B cell (primary cell): Measurements from ENCODE around the gene IGSF9. TPM values are rescaled to one million over a fixed set of nuclear protein-coding genes. Genes with fewer than 3 reads are reported as not detected.

Experiments
- ATAC-seq: fragments of 200-7000 bp; cut with Tn5 transposase; one replicate; pipeline ENCODE4 v1.10.0; 2021; ENCODE audit warnings: low read depth, mild to moderate bottlenecking, moderate number of reproducible peaks, moderate library complexity
- CTCF ChIA-PET: fragments of 350-600 bp; sonication (Branson Sonifier 250); formaldehyde crosslinking; loops from one replicate; lab custom pipeline; 2021; ENCODE audit warnings: antibody characterized with exemption, inconsistent platforms; lab: Charles Lee
- POLR2A ChIA-PET: fragments of 350-600 bp; sonication (Branson Sonifier 250); formaldehyde crosslinking; loops from one replicate; lab custom pipeline; 2021; ENCODE audit warnings: antibody characterized with exemption; lab: Charles Lee
- DNase-seq: peaks from one replicate; pipeline ENCODE4 v3.0.0; 2013
- H2AFZ ChIP-seq: 2 replicates; pipeline ENCODE4 v1.6.1; 2012; ENCODE audit warnings: mild to moderate bottlenecking, low read depth, low read length; ENCODE audit not compliant: insufficient read depth, poor library complexity, severe bottlenecking
- H3K27ac ChIP-seq, 2 donors: 1 replicate in 1 of 2; 2 replicates in 1 of 2; pipeline ENCODE4 v1.5.1; 2012 to 2013; ENCODE audit warnings: low read length in 2 of 2, mild to moderate bottlenecking in 2 of 2, moderate library complexity in 1 of 2
- H3K27me3 ChIP-seq, 4 experiments: fragments of 200-600 bp in 1 of 4; sonication (generic) in 1 of 4; replicated peaks in 1 of 4; 1 replicate in 2 of 4; 2 replicates in 2 of 4; pipeline versions ENCODE4 v1.6.1 to v1.7.0; 2013 to 2016; ENCODE audit warnings: low read length in 3 of 4, mild to moderate bottlenecking in 2 of 4, mixed read lengths in 1 of 4, moderate library complexity in 1 of 4; ENCODE audit not compliant: insufficient read depth in 4 of 4, control insufficient read depth in 3 of 4; ENCODE audit errors: control extremely low read depth in 1 of 4
- H3K36me3 ChIP-seq, 2 experiments: replicated peaks in 1 of 2; 1 replicate in 1 of 2; 2 replicates in 1 of 2; pipeline versions ENCODE4 v1.6.1 to v1.7.1; 2013; ENCODE audit warnings: low read length in 1 of 2; ENCODE audit not compliant: insufficient read depth in 2 of 2, control insufficient read depth in 1 of 2; ENCODE audit errors: control extremely low read depth in 1 of 2, extremely low read depth in 1 of 2
- H3K4me1 ChIP-seq, 2 donors: fragments of 200-600 bp in 1 of 2; sonication (generic) in 1 of 2; 1 replicate in 1 of 2; 2 replicates in 1 of 2; pipeline versions ENCODE4 v1.5.1 to v1.6.1; 2013 to 2017; ENCODE audit warnings: low read length in 2 of 2; ENCODE audit not compliant: control insufficient read depth in 2 of 2, insufficient read depth in 2 of 2
- H3K4me2 ChIP-seq: replicated peaks from 2 replicates; pipeline ENCODE3; 2012; ENCODE audit warnings: mild to moderate bottlenecking, low read depth, low read length; ENCODE audit not compliant: poor library complexity, severe bottlenecking
- H3K4me3 ChIP-seq, 5 experiments: fragments of 200-600 bp in 1 of 5; sonication (generic) in 1 of 5; 1 replicate in 3 of 5; 2 replicates in 2 of 5; pipeline versions ENCODE4 v1.5.1 to v1.7.0; 2011 to 2016; ENCODE audit warnings: low read length in 4 of 5, mild to moderate bottlenecking in 4 of 5, low read depth in 2 of 5, control low read depth in 1 of 5, moderate library complexity in 1 of 5; ENCODE audit not compliant: insufficient read depth in 1 of 5; ENCODE audit errors: control extremely low read depth in 1 of 5, extremely low read depth in 1 of 5
- H3K79me2 ChIP-seq: fragments of 200-600 bp; sonication (generic); one replicate; pipeline ENCODE4 v1.6.0; 2016; ENCODE audit warnings: low read length; ENCODE audit not compliant: control insufficient read depth, insufficient read depth
- H3K9ac ChIP-seq: fragments of 200-600 bp; sonication (generic); 2 replicates; pipeline ENCODE4 v1.6.1; 2017; ENCODE audit warnings: mild to moderate bottlenecking, low read length, moderate library complexity
- H3K9me3 ChIP-seq, 3 donors: one replicate each; pipeline versions ENCODE4 v1.6.1 to v1.7.1; 2013; ENCODE audit warnings: low read length in 2 of 3; ENCODE audit not compliant: control insufficient read depth in 2 of 3, insufficient read depth in 1 of 3; ENCODE audit errors: control extremely low read depth in 1 of 3
- H4K20me1 ChIP-seq: 2 replicates; pipeline ENCODE4 v1.6.0; 2012; ENCODE audit warnings: mild to moderate bottlenecking, low read length; ENCODE audit not compliant: insufficient read depth, control insufficient read depth, poor library complexity, severe bottlenecking
- H3K27ac Mint-ChIP-seq: one replicate; pipeline ENCODE4 v1.8.0; 2021; ENCODE audit warnings: mixed read lengths
- H3K27me3 Mint-ChIP-seq: one replicate; pipeline ENCODE4 v1.8.0; 2021; ENCODE audit warnings: mixed read lengths
- H3K4me1 Mint-ChIP-seq: one replicate; pipeline ENCODE4 v1.8.0; 2021; ENCODE audit warnings: mixed read lengths
- H3K4me3 Mint-ChIP-seq: one replicate; pipeline ENCODE4 v1.8.0; 2021; ENCODE audit warnings: mixed read lengths
- H3K9me3 Mint-ChIP-seq: one replicate; pipeline ENCODE4 v1.8.0; 2022; ENCODE audit warnings: mixed read lengths; ENCODE audit not compliant: insufficient read depth
- EZH2 ChIP-seq: IDR thresholded peaks from 2 replicates; pipeline ENCODE4 v1.6.1; 2012; ENCODE audit warnings: borderline replicate concordance, low read depth, mild to moderate bottlenecking, moderate library complexity, low read length; ENCODE audit not compliant: insufficient read depth, poor library complexity, severe bottlenecking
- WGBS: methylation state at CpG from one replicate; pipeline ENCODE4 v1.1.5; 2013; ENCODE audit warnings: missing lambda C conversion rate; ENCODE audit not compliant: insufficient coverage; 5-methylcytosine and 5-hydroxymethylcytosine counted together
- intact Hi-C: fragments of 100-400 bp; cut with micrococcal nuclease; formaldehyde crosslinking; loops from one replicate; pipeline ENCODE4 v1.10.0; 2022
- polyA plus RNA-seq: library from polyadenylated mRNA; depleted of rRNA; stranded (reverse); fragments of >200 nt; gene quantifications from 2 replicates; pipeline ENCODE4 v1.2.3, GENCODE V29; 2012
- total RNA-seq, 2 donors: library from RNA; stranded (reverse); fragments of 120-200 nt in 1 of 2; gene quantifications; 1 replicate in 1 of 2; 2 replicates in 1 of 2; pipeline versions ENCODE4 v1.2.3 to v1.2.4, GENCODE V29; 2013 to 2022
- TF ChIP-seq, protein P1 (sequence below): fragments of 200-600 bp; IDR thresholded peaks from one replicate; pipeline ENCODE4 v1.8.0; 2022; ENCODE audit warnings: antibody characterized with exemption, mild to moderate bottlenecking

Gene IGSF9
- total and polyA plus RNA-seq, 2 donors (not counting 1 experiment from before 2014, with no cell fraction given), result 0.36 to 0.37 TPM

DNA sequence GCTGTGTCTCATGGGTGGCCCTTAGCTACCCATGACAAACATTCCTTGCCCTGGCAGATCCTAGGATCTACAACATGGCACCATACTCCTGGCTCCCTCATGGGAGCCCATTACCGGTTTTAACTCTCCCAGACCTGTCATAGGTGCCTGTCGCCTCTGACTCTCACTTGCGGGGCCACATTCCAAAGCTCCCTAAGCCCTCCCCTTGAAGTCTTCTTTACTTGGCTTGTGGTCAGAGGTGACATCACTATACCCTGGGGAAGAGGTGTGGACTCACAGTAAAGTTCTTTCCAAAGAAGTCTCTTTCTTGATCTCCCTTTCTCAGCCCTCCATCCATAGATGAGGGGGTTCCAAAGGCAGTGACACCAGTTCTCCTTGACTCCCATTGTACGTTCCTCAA, 14.0 kb upstream of the IGSF9 start:
- TF ChIP-seq, protein P1, sequence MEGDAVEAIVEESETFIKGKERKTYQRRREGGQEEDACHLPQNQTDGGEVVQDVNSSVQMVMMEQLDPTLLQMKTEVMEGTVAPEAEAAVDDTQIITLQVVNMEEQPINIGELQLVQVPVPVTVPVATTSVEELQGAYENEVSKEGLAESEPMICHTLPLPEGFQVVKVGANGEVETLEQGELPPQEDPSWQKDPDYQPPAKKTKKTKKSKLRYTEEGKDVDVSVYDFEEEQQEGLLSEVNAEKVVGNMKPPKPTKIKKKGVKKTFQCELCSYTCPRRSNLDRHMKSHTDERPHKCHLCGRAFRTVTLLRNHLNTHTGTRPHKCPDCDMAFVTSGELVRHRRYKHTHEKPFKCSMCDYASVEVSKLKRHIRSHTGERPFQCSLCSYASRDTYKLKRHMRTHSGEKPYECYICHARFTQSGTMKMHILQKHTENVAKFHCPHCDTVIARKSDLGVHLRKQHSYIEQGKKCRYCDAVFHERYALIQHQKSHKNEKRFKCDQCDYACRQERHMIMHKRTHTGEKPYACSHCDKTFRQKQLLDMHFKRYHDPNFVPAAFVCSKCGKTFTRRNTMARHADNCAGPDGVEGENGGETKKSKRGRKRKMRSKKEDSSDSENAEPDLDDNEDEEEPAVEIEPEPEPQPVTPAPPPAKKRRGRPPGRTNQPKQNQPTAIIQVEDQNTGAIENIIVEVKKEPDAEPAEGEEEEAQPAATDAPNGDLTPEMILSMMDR, result no peak
- TF ChIP-seq EZH2, result no peak
- Mint-ChIP-seq H3K4me1 (no peaks in the 10 kb centered on the region), H3K27me3 (peaks cover 21% of the 10 kb centered on the region), H3K27ac (no peak overlapping the region), H3K4me3 (no peak overlapping the region), H3K9me3 (no peaks in the 10 kb centered on the region)
- no peak for ATAC-seq
- no peak overlapping the region for H2AFZ ChIP-seq
- no peak overlapping the region for H3K4me3 ChIP-seq
- H3K36me3 ChIP-seq, result no peaks in the 10 kb centered on the region
- no peaks in the 10 kb centered on the region for H3K27me3 ChIP-seq
- no peaks in the 10 kb centered on the region for H4K20me1 ChIP-seq
- H3K9me3 ChIP-seq, result no peaks in the 10 kb centered on the region
- DNase-seq, result no peak
- intact Hi-C loops, result no loop called here
- no peaks in the 10 kb centered on the region for H3K79me2 ChIP-seq
- POLR2A ChIA-PET, result no interaction called here
- CTCF ChIA-PET, result no interaction called here
- H3K4me2 ChIP-seq, result no peak overlapping the region
- no peak overlapping the region for H3K27ac ChIP-seq
- WGBS, result 84% methylated on average over 2 of the region's 4 CpGs
- H3K4me1 ChIP-seq, result no peaks in the 10 kb centered on the region
- H3K9ac ChIP-seq, result no peak overlapping the region

DNA sequence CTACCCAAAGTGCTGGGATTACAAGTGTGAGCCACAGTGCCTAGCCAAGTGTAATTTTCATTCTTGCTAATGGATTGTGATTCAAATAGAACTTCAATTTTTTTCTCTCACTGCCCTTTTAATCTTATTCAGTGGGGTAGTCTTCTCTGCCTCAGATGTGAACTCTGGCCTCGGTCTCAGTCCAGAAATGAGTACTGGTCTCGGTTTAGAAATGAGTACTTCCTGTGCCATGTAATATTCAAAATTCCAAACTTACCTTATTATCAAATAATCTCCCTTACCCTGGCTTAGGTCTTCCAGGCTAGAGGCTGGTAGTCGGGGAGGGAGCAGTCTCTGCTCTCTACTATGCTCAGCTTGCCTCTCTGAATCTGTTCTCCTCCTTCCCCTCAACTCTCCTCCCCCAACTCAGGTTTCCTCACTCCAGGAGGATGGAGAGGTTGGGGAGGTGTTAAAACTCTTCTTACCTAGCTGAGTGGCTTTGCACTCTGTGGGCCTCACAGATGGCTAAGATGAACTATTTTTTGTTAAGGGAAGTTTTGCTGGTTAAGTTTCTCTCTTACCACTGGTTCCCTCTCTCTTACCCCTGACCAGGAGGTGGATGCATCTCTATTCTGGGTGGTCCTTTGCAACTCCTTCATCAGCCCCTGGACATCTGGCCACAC, 13.4 kb upstream of the IGSF9 start:
- H3K9me3 ChIP-seq, result no peaks in the 10 kb centered on the region
- H3K9ac ChIP-seq, result no peak overlapping the region
- no peaks in the 10 kb centered on the region for H3K79me2 ChIP-seq
- TF ChIP-seq EZH2, result no peak
- TF ChIP-seq, protein P1, result no peak
- Mint-ChIP-seq H3K4me3 (no peak overlapping the region), H3K9me3 (no peaks in the 10 kb centered on the region), H3K27me3 (peaks cover 25% of the 10 kb centered on the region), H3K4me1 (no peaks in the 10 kb centered on the region), H3K27ac (no peak overlapping the region)
- H3K27me3 ChIP-seq, result peaks cover 0 to 3% (median 0%) of the 10 kb centered on the region in 4 experiments
- no peaks in the 10 kb centered on the region for H4K20me1 ChIP-seq
- H3K4me1 ChIP-seq, result no peaks in the 10 kb centered on the region
- ChIA-PET POLR2A (interaction anchor here (0.6 kb wide), 1 partner anchor 1813 kb away, joined by 3 read pairs; no protein-coding TSS in a partner anchor), CTCF (interaction anchor here (1.3 kb wide), 1 partner anchor 11 kb away, joined by 4 read pairs; no protein-coding TSS in a partner anchor)
- no CpG with 5 or more reads among the region's 3 CpGs for WGBS
- DNase-seq (no peak), ATAC-seq (no peak)
- no peak overlapping the region for H3K4me3 ChIP-seq
- H3K4me2 ChIP-seq, result no peak overlapping the region
- H3K36me3 ChIP-seq, result no peaks in the 10 kb centered on the region
- intact Hi-C loops, result no loop called here
- H3K27ac ChIP-seq, result no peak overlapping the region
- no peak overlapping the region for H2AFZ ChIP-seq
